Aorta (tissue), 5 donors: ENCODE data around the gene PGS1. TPM values are rescaled to one million over a fixed set of nuclear protein-coding genes. Genes with fewer than 3 reads are reported as not detected.
A peak's percentile ranks its signal among the peaks of the same experiment; 100 is the strongest.

ENCODE experiments used
- ATAC-seq: fragments of 200-7000 bp; cut with Tn5 transposase; one replicate; pipeline ENCODE4 v1.9.1; 2022; ENCODE audit warnings: moderate library complexity; ENCODE audit not compliant: low FRiP score
- DNase-seq, 2 donors: peaks; one replicate each; pipeline ENCODE4 v3.0.0-alpha.2; 2020
- H3K27ac ChIP-seq, 2 donors: one replicate each; pipeline ENCODE4 v1.5.1; 2013; ENCODE audit warnings: low read length in 2 of 2, mild to moderate bottlenecking in 2 of 2, moderate library complexity in 2 of 2, control low read depth in 1 of 2, inconsistent platforms in 1 of 2, low read depth in 1 of 2
- H3K27me3 ChIP-seq, 2 donors: one replicate each; pipeline ENCODE4 v1.6.1; 2013; ENCODE audit warnings: control low read depth in 1 of 2, low read length in 1 of 2, mild to moderate bottlenecking in 1 of 2, moderate library complexity in 1 of 2; ENCODE audit not compliant: insufficient read depth in 2 of 2, control insufficient read depth in 1 of 2
- H3K36me3 ChIP-seq, 2 donors: one replicate each; pipeline ENCODE4 v1.6.1; 2013; ENCODE audit warnings: control low read depth in 1 of 2, low read length in 1 of 2, mild to moderate bottlenecking in 1 of 2; ENCODE audit not compliant: insufficient read depth in 2 of 2, control insufficient read depth in 1 of 2
- H3K4me1 ChIP-seq, 2 donors: one replicate each; pipeline ENCODE4 v1.6.1; 2013; ENCODE audit warnings: low read length in 2 of 2, control low read depth in 1 of 2, mild to moderate bottlenecking in 1 of 2, moderate library complexity in 1 of 2; ENCODE audit not compliant: insufficient read depth in 2 of 2, control insufficient read depth in 1 of 2
- H3K4me3 ChIP-seq, 2 donors: one replicate each; pipeline ENCODE4 v1.5.1; 2013; ENCODE audit warnings: low read length in 2 of 2, control low read depth in 1 of 2, mild to moderate bottlenecking in 1 of 2
- H3K9me3 ChIP-seq: one replicate; pipeline ENCODE4 v1.6.1; 2013; ENCODE audit warnings: mild to moderate bottlenecking, low read length; ENCODE audit not compliant: control insufficient read depth
- WGBS, 2 donors: extraction: QIAGEN DNeasy Blood & Tissue Kit; methylation state at CpG; one replicate each; pipeline ENCODE4 v1.1.7; 2013; 5-methylcytosine and 5-hydroxymethylcytosine counted together
- intact Hi-C, 2 donors: fragments of 100-400 bp; cut with DNase I; formaldehyde crosslinking; loops; one replicate each; pipeline versions ENCODE4 v1.14.2 to v1.15.0; 2022
- polyA plus RNA-seq, 2 donors: library from polyadenylated mRNA; stranded (reverse); fragments of 200-250 nt; gene quantifications; one replicate each; pipeline ENCODE4 v1.2.3, GENCODE V29; 2013
- total RNA-seq, 2 donors: library from RNA; stranded (reverse); fragmentation: NEBNext Ultra II Directional; extraction: Animal tissue kit (Norgen Biotek cat#: 25700); gene quantifications; one replicate each; pipeline ENCODE4 v1.2.1, GENCODE V29; 2021
- donor health status: healthy with polysubstance abuse.
- donor health status: Bipolar disorder and iron deficiency.
- donor health status: DM: no; HTN: no; CAD: no.
- donor health status: DM: no; HTN: no; CAD: no.
- donor health status: DM: yes; HTN: yes; CAD: no.

Gene PGS1
- total and polyA plus RNA-seq, 4 donors = 9.9 to 67.0 (median 38.4) TPM

- H3K4me1 ChIP-seq = peaks cover 2 to 5% of the 10 kb centered on the region in 2 donors
- H3K9me3 ChIP-seq = no peaks in the 10 kb centered on the region
- 0% methylated on average over 40 to 59 of the region's 59 CpGs for WGBS, 2 donors
- intact Hi-C loops = loop anchor here (1.0 to 5.0 kb wide), 5 partner anchors 37 to 69 kb away; no protein-coding TSS in a partner anchor
- ATAC-seq (peak; percentile 89), DNase-seq (peak; percentile 98 to 99)
- H3K27me3 ChIP-seq = no peaks in the 10 kb centered on the region
- no peaks in the 10 kb centered on the region for H3K36me3 ChIP-seq
- H3K27ac ChIP-seq = peak within 1 kb of the TSS; percentile 75 to 83
- H3K4me3 ChIP-seq = peak within 1 kb of the TSS; percentile 35 to 94
Observed at GRCh38 chr17:78359997-78360370, 18.5 kb upstream of the PGS1 start, which contains the start of gene SOCS3. TSS of gene SOCS3 (minus strand) at chr17:78360077. CDS start at chr17:78359095, 982 bp downstream.

- peak; percentile 96 to 99 for DNase-seq
- WGBS, 2 donors = 5 to 7% methylated on average over 34 to 49 of the region's 49 CpGs
- peaks cover 2 to 5% of the 10 kb centered on the region in 2 donors for H3K4me1 ChIP-seq
- no peaks in the 10 kb centered on the region for H3K36me3 ChIP-seq
- no peak overlapping the region for H3K4me3 ChIP-seq
- ATAC-seq = peak; percentile 84
- peak overlapping the region; percentile 14 to 75 for H3K27ac ChIP-seq
- H3K9me3 ChIP-seq = no peaks in the 10 kb centered on the region
- intact Hi-C loops = loop anchor here (1.0 to 5.0 kb wide), 4 partner anchors 37 to 62 kb away; no protein-coding TSS in a partner anchor
- no peaks in the 10 kb centered on the region for H3K27me3 ChIP-seq
Observed at GRCh38 chr17:78360371-78361224, 17.9 kb upstream of the PGS1 start.

GRCh38 chr17:78361225-78361701, 17.2 kb upstream of the PGS1 start:
- H3K4me1 ChIP-seq = peaks cover 2 to 5% of the 10 kb centered on the region in 2 donors
- no peak overlapping the region for H3K27ac ChIP-seq
- no peak for DNase-seq
- intact Hi-C loops = loop anchor here in 1 of 2 donors (5.0 kb wide), 1 partner anchor 56 kb away; no protein-coding TSS in a partner anchor
- no peaks in the 10 kb centered on the region for H3K36me3 ChIP-seq
- ATAC-seq = no peak
- no peak overlapping the region for H3K4me3 ChIP-seq
- 85 to 86% methylated on average over 12 of the region's 12 CpGs for WGBS, 2 donors
- no peaks in the 10 kb centered on the region for H3K9me3 ChIP-seq
- H3K27me3 ChIP-seq = no peaks in the 10 kb centered on the region

GRCh38 chr17:78362232-78362631, 16.2 kb upstream of the PGS1 start:
- peaks cover 1 to 5% of the 10 kb centered on the region in 2 donors for H3K4me1 ChIP-seq
- intact Hi-C loops = loop anchor here in 1 of 2 donors (5.0 kb wide), 1 partner anchor 55 kb away; no protein-coding TSS in a partner anchor
- WGBS, 2 donors = 96 to 97% methylated on average over 5 of the region's 5 CpGs

GRCh38 chr17:78362671-78363070, 15.8 kb upstream of the PGS1 start:
- Histone ChIP-seq H3K4me3 (no peak overlapping the region), H3K36me3 (no peaks in the 10 kb centered on the region), H3K9me3 (no peaks in the 10 kb centered on the region), H3K27ac (no peak overlapping the region), H3K4me1 (peaks cover 0 to 3% of the 10 kb centered on the region in 2 donors), H3K27me3 (no peaks in the 10 kb centered on the region)
- no peak for DNase-seq
- WGBS, 2 donors = 88 to 93% methylated on average over 7 of the region's 7 CpGs
- ATAC-seq = no peak
- intact Hi-C loops = loop anchor here in 1 of 2 donors (5.0 kb wide), 1 partner anchor 55 kb away; no protein-coding TSS in a partner anchor

More at GRCh38 chr17:78362232-78362631, 16.2 kb upstream of the PGS1 start:
- DNase-seq = no peak
- no peaks in the 10 kb centered on the region for H3K27me3 ChIP-seq
- H3K36me3 ChIP-seq = no peaks in the 10 kb centered on the region
- ATAC-seq = no peak
- no peaks in the 10 kb centered on the region for H3K9me3 ChIP-seq
- H3K27ac ChIP-seq = no peak overlapping the region
- no peak overlapping the region for H3K4me3 ChIP-seq

GRCh38 chr17:78364436-78365281, 13.8 kb upstream of the PGS1 start:
- Histone ChIP-seq H3K27ac (no peak overlapping the region), H3K9me3 (no peaks in the 10 kb centered on the region), H3K36me3 (no peaks in the 10 kb centered on the region), H3K4me3 (no peak overlapping the region), H3K4me1 (no peaks in the 10 kb centered on the region), H3K27me3 (no peaks in the 10 kb centered on the region)
- 89 to 92% methylated on average over 26 of the region's 26 CpGs for WGBS, 2 donors
- DNase-seq = no peak
- intact Hi-C loops = loop anchor here in 1 of 2 donors (5.0 kb wide), 2 partner anchors 53 to 72 kb away; no protein-coding TSS in a partner anchor
- ATAC-seq = no peak

GRCh38 chr17:78365561-78366108, 12.8 kb upstream of the PGS1 start:
- no peaks in the 10 kb centered on the region for H3K36me3 ChIP-seq
- intact Hi-C loops = loop anchor here in 1 of 2 donors (5.0 kb wide), 1 partner anchor 73 kb away; no protein-coding TSS in a partner anchor
- H3K4me1 ChIP-seq = no peaks in the 10 kb centered on the region
- no peaks in the 10 kb centered on the region for H3K27me3 ChIP-seq
- no peaks in the 10 kb centered on the region for H3K9me3 ChIP-seq
- DNase-seq (no peak), ATAC-seq (no peak)
- H3K27ac ChIP-seq = no peak overlapping the region
- H3K4me3 ChIP-seq = no peak overlapping the region
- 32 to 41% methylated on average over 16 of the region's 16 CpGs for WGBS, 2 donors
